NCI-H748 treated with DMSO at 0.1 percent for 48 hours (cell line): Measurements from ENCODE around the gene TMEM151B.
"Not testable (repeated sequence)": the region's sequence is repeated elsewhere in the genome, so short reads cannot be mapped to it uniquely, and the experiment has no call there.

Experiments used
- DNase-seq: peaks from one replicate; lab custom pipeline; 2025; lab: John Stamatoyannopoulos, UW

TMEM151B gene

DNA sequence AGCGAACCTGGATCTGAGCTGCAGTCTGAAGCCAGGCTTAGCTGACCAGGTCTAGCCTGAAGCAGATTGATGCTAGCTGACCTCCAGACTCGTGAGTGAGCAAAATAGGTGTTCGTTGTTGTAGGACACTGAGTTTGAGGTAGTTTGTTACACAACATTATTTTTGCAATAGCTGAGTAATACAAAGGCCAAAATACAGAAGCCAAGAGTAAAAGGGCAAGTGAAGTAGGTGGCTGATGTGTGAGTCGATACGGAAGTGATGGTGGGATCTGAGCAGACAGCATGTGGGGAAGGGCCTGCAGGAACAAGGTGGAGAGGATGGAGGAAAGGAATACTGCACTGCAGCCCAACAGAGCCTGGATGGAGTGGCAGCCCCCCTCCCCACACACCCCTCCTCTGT, 63.7 kb downstream of the TMEM151B start:
- no peak for DNase-seq

DNA sequence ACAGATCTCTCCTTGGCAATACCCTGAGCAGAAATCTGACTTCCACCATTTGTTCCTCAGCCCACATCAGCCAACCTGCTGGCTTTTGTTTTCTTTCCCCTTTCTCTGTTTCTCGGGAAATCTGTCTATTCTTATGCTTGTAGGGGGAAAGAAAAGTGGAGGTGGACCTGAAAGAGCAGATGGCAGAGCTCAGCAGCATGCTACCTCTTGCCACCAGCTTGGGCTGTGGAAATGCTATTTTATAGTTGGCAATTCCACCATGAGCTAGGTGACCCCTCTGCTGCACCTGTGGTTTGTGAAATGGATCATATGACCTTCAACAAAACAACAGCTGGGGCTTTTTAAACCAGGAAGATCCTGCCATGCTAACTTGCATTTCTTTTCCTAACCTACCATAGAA, 65.4 kb downstream of the TMEM151B start:
- no peak for DNase-seq

DNA sequence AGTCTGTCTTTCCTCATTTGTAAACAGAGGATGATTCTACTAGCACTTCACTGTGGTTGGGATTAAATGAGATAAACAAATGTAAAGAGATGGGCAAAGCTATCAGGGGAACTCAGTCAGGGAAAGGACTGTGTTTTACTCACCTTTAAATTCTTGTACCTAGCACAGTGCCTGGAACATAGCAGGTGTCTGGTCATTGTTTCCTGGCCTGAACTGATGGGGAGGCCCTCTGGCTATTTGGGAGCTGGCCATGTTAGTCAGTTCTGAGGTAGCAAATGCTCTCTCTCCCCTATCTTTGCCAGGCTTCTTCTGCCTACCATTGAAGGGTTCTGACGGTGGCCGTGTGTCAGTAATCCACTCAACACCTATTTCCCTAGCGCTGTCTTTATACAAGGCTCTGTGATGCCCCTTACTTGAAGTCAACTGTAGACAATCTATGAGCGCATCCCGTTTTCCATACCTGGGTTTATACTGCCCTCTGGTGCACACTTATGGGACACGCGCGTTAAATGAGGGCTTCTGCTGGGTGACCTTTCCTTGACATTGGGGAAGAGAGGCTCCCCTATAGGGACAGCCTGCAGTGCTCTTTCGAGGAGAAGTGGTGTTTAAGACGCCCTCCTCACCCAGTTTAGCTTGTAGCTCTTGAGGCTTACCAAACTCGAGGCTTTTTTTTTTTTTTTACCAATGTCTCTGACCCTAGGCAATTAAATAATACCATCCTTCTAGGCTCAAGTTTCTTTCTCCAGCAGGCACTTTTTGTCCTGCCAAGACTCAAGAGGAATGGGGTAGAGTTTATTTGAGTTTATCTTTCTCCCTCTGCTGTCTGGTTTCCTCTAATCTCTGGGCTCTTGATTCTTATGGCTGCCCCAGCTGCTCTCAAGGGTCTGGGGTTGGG, 68.2 kb downstream of the TMEM151B start:
- peak; percentile 79 for DNase-seq

DNA sequence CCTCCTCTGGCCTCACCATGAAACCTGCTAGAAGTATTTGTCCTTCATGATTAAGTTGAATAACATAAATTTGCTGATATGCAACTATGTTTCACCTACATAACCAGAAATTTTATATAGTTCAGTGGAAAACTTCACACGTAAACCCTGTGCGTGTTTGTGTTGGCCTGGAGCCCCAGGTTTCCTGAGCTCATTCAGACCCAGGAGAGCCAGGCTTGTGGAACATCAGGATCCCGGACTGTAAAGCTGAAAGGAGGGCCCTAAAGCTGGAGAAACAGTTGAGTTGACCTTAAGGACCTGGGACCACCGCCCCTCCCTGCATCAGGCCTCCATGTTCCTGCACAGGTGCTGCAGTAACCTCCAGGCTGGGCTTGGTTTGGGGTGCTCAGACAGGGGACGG, 69.1 kb downstream of the TMEM151B start:
- DNase-seq: no peak

DNA sequence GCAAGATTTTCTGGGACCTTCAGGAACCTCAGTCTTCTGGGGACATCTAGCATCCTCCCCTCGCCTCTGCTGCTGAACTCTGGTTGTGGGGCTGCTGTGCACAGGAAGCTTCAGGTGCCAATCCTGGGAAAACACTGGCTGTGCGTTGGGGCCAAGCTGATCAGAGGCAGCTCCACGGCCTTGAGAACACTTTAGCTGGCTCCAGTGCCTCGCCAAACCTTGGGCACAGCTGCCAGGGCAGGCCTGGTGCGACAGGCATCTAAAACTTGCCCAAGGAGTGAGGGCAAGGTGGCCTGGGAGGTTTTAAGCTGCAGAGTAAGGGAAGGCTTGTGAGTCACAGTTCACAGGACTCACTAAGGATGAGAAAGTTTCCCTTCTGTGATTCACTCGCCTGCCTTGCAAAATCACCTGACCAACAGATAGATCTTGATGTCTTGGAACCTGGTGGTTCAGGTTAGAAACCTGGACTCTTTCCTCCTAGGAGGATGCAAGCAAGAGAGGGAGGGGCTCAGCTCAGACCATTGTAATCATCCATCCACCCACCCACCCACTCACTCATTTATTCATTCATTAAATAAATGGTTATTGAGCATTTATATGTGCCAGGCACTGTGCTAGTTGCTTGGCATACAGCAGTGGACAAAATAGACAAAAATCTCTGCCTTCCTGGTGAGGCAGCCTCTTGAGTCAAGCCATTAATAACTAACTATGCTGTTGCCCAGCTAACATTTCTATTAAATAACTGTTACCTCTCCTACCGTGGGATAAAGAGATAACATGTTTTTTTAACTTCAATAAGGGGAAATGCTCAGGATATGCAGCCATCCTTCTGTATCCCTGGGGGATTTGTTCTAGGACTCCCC, 69.7 kb downstream of the TMEM151B start:
- DNase-seq: no peak

DNA sequence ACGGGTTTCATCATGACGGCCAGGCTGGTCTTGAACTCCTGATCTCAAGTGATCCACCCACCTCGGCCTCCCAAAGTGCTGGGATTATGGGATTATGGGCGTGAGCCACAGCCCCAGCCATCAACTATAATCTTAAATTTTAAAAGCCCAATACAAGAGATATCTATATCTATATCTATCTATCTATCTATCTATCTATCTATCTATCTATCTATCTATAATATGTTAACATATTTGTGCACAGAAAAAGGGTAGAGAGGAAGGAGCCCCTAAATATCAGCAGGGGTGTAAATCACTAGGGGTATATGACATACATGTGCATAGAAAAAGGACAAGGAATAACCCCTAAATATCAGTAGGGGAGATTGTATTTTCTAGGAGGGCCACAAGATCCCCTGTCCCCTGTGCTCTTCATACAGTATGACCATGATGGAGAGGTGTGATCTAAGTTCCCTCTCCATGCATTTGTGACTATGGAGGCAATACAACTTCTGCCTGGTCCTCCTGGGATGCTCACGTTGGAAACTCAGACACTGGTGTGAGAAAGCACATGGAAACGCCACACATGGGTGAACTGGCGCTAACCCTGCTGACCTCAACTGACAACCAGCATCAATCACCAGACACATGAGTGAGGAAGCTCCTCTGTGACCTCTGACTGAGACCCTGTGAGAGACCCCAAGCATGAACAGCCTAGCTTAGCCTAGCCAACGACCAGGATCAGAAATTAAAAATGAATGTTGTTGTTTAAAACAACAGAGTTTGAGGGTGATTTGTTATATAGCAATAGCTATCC, 71.0 kb downstream of the TMEM151B start:
- DNase-seq: no peak

DNA sequence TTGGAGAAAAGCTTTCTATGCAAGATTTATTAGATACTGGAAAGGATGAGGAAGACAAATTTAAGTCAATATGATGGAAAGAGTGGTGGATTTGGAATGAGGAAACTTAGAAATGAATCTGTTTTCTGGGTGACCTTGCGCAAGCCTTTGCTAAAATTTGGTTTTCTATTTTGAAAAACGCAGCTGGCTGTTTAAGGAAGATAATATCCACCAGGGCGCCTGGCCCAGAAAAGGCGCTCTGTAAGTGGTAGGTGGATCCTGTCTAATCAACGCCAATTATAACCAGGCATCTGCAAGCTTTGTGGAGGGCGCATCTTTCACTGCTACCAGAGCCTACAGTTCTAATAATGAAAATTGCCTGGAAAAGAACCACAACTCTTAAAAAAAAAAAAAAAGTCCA, 71.8 kb downstream of the TMEM151B start:
- DNase-seq: peak; percentile 7

DNA sequence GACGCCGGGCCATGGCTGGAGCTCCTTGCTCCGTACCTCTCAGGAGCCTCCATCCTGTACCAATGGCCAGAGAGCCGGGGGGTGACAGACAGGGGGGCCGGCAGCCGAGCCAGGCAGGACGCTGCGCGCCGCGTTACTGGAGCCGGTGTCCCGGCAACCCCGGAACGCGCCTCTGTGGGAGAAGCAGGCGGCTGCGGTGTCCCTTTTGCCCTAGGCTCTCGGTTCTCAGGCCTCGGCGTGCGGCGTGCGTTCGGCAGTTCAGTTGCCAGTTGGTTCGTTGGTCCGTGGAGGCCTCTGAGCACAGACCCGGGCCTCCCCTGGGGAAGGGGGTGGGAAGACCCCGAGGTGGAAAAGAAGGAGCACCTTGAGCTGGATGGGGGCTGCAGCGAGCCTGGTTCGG, 72.2 kb downstream of the TMEM151B start, which contains the start of gene SPATS1:
TSS of gene SPATS1 (plus strand) at position 162 of the 400 bp plus-strand sequence. CDS start 446 bp downstream, outside the sequence.
- DNase-seq: no peak

DNA sequence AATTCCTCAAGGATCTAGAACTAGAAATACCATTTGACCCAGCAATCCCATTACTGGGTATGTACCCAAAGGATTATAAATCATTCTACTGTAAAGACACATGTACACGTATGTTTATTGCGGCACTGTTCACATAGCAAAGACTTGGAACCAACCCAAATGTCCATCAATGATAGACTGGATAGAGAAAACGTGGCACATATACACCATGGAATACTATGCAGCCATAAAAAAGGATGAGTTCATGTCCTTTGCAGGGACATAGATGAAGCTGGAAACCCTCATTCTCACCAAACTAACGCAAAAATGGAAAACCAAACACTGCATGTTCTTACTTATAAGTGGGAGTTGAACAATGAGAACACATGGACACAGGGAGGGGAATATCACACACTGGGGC, 76.6 kb downstream of the TMEM151B start:
- DNase-seq: not testable (repeated sequence)

DNA sequence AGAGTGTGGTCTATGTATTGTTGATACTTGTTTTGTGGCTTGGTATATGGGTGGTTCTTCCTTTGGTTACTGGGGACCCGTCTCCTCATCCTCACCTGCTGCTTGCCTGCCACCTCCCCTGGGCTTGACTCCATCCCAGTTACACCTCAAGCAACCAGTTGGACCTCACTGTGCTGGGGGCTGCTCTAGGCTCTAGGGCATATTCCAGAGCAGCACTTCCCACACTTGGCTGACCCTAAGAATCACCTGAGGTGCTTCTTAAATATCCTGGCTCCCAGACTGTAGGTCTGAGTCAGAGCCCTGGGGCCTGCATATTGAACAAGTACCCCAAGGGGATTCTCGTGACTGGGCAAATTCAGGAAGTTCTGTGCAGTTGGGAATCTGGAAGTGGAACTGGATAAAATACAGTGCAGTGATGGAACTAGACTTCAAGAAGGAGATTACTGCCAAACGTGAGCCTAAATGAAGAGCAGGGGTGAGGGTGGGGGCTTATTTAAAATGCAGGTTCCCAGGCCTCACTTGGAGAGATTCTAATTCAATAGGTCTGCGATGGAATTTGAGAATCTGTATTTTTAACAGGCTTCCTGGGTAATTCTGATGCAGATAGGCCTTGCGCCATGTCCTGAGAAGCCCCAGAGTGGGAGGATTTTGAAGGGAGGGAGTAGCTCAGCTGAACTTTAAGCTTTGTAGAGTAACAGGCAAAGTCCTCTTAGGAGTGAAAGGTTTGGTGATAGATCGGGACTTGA, 79.8 kb downstream of the TMEM151B start:
- no peak for DNase-seq

DNA sequence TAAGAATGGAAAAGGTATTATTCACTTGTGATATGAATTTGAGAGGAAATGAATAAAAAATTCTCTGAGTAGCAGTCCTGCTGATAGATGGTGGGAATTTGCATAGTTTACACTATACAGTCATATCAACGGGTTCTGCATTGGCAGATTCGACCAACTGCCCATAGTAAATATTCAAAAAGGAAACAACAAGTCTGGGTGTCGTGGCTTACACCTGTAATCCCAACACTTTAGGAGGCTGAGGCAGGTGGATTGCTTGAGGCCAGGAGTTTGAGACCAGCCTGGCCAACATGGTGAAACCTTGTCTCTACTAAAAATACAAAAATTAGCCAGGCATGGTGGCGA, 80.4 kb downstream of the TMEM151B start:
- DNase-seq: not testable (repeated sequence)

DNA sequence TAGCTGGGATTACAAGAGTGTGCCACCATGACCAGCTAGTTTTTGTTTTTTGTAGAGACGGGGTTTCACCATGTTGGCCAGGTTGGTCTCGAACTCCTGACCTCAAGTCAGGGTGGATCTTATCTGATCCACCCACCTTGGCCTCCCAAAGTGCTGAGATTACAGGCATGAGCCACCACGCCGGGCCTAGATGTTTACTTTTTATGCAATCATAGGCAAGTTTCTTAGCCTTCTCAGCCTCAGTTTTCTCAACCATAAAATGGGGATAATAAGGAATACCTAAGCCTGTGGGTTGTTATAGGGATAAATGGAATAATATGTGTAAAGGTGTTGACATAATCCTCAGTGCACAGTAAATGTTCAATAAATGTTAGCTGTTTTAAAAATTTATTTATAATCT, 82.0 kb downstream of the TMEM151B start:
- no peak for DNase-seq

DNA sequence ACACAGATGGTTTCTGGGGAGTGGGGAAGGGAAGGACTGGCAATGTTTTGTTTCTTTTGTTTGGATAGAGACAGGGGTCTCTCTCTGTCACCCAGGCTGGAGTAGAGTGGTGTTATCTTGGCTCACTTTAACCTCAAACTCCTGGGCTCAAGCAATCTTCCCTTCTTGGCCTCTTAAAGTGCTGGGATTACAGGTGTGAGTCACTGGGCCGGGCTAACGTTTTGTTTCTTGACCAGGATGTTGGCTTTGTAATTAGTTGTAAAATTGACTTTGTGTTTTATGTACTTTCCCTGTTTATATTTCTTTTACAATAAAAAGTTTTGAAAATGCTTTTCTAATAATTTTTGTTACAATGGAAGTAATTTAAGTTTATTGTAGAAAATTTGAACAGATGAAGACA, 83.1 kb downstream of the TMEM151B start:
- DNase-seq: no peak

DNA sequence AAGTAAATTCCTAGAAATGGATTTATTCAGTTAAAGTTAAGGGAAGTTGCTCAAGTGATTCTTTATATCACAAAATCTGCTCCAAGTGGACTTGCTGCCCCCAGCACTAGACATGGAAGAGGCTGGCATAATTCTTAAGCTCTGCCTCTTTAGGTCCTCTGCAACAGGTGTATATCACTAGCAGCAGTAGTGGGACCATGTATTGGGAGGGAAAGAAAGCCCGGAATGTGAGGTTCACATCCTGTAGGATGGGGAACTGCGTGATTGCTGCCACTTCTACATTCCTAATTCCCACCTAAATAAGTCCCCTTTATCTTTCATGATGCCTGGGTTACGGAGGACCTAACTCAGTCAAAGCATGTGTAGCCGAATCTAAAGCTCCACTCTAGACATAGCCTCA, 85.4 kb downstream of the TMEM151B start:
- DNase-seq: no peak

DNA sequence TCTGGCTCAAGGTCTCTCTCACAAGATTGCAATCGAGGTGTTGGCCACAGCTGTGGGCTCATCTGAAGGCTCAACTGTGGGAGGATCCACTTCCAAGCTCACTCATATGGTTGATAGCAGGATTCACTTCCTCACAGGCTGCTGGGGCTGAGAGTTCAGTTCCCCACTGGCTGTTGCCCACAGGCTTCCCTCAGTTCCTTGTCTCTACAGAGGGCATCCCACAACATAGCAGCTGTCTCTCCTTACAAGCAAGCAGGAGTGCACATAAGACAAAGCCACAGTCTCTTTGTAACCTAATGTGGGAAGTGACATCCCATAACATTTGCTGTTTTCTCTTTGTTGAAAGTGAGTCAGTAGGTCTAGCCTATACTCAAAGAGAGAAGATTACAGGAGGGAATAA, 86.2 kb downstream of the TMEM151B start:
- no peak for DNase-seq
